DOHH2 (cell line): Measurements from ENCODE around the gene DENND1B.
A peak's percentile ranks its signal among the peaks of the same experiment; 100 is the strongest.

ENCODE experiments used
- H3F3A ChIP-seq: fragments of 200-600 bp; sonication (generic), shearing (Covaris generic); 2 replicates; pipeline ENCODE4 v1.6.0; 2016; ENCODE audit warnings: antibody characterized with exemption, mild to moderate bottlenecking; ENCODE audit not compliant: control insufficient read depth, insufficient read depth
- H3K27ac ChIP-seq: fragments of 200-600 bp; sonication (generic); 2 replicates; pipeline ENCODE4 v1.5.1; 2014; ENCODE audit warnings: low read depth, mild to moderate bottlenecking, low read length, moderate library complexity
- H3K27me3 ChIP-seq: fragments of 200-600 bp; sonication (generic); 2 replicates; pipeline ENCODE4 v1.6.1; 2014; ENCODE audit warnings: mild to moderate bottlenecking, low read length, mixed read lengths; ENCODE audit not compliant: control insufficient read depth
- H3K36me3 ChIP-seq: fragments of 200-600 bp; sonication (generic); 2 replicates; pipeline ENCODE4 v1.6.1; 2014; ENCODE audit warnings: mild to moderate bottlenecking, low read length, moderate library complexity, mixed read lengths; ENCODE audit not compliant: control insufficient read depth
- H3K4me1 ChIP-seq: fragments of 200-600 bp; sonication (generic); 2 replicates; pipeline ENCODE4 v1.6.1; 2014; ENCODE audit warnings: mild to moderate bottlenecking, low read length, mixed read lengths; ENCODE audit not compliant: control insufficient read depth
- H3K4me2 ChIP-seq: fragments of 200-600 bp; sonication (generic); 2 replicates; pipeline ENCODE4 v1.6.0; 2014; ENCODE audit warnings: mild to moderate bottlenecking, low read length, moderate library complexity
- H3K4me3 ChIP-seq: fragments of 200-600 bp; sonication (generic); 2 replicates; pipeline ENCODE4 v1.5.1; 2014; ENCODE audit warnings: mild to moderate bottlenecking, low read length, mixed read lengths
- H3K79me2 ChIP-seq: fragments of 200-600 bp; sonication (generic); 2 replicates; pipeline ENCODE4 v1.6.1; 2014; ENCODE audit warnings: mild to moderate bottlenecking, low read length, mixed read lengths; ENCODE audit not compliant: control insufficient read depth
- H3K9me2 ChIP-seq: fragments of 200-600 bp; sonication (generic); replicated peaks from 2 replicates; pipeline ENCODE4 v1.6.1; 2014; ENCODE audit warnings: mild to moderate bottlenecking, low read length, mixed read lengths; ENCODE audit not compliant: control insufficient read depth
- H3K9me3 ChIP-seq: fragments of 200-600 bp; sonication (generic); 2 replicates; pipeline ENCODE4 v1.6.1; 2014; ENCODE audit warnings: antibody characterized with exemption, low read length, mixed read lengths; ENCODE audit not compliant: control insufficient read depth, insufficient read depth
- H4K20me1 ChIP-seq: fragments of 200-600 bp; sonication (generic); 2 replicates; pipeline ENCODE4 v1.6.0; 2014; ENCODE audit warnings: low read depth, mild to moderate bottlenecking, antibody characterized with exemption, low read length, moderate library complexity; ENCODE audit not compliant: control insufficient read depth, insufficient read depth
- CTCF ChIP-seq: fragments of 200-600 bp; sonication (generic); IDR thresholded peaks from one replicate; pipeline ENCODE4 v1.5.1; 2014; ENCODE audit warnings: antibody characterized with exemption, mild to moderate bottlenecking, low read depth, low read length; ENCODE audit not compliant: poor library complexity, severe bottlenecking
- EZH2phosphoT487 ChIP-seq: fragments of 200-600 bp; sonication (generic); IDR thresholded peaks from 2 replicates; pipeline ENCODE4 v1.6.1; 2017; ENCODE audit warnings: borderline replicate concordance, mild to moderate bottlenecking, antibody characterized with exemption, low read length, moderate library complexity, mixed read lengths

The DENND1B gene

GRCh38 chr1:197622371-197622770 is 152.9 kb downstream of the DENND1B start:
- H3K9me2 ChIP-seq = no peaks in the 10 kb centered on the region
- no peaks in the 10 kb centered on the region for H3K4me1 ChIP-seq
- H4K20me1 ChIP-seq = no peaks in the 10 kb centered on the region
- H3K27ac ChIP-seq = no peak overlapping the region
- no peaks in the 10 kb centered on the region for H3K79me2 ChIP-seq
- TF ChIP-seq CTCF (no peak), EZH2phosphoT487 (no peak)
- H3K9me3 ChIP-seq = no peaks in the 10 kb centered on the region
- no peaks in the 10 kb centered on the region for H3F3A ChIP-seq
- no peaks in the 10 kb centered on the region for H3K36me3 ChIP-seq
- H3K27me3 ChIP-seq = no peaks in the 10 kb centered on the region
- H3K4me3 ChIP-seq = no peak overlapping the region
- no peak overlapping the region for H3K4me2 ChIP-seq

- no peak for TF ChIP-seq CTCF
- TF ChIP-seq EZH2phosphoT487 = no peak
Measured at GRCh38 chr1:197621761-197622160, 153.5 kb downstream of the DENND1B start.

GRCh38 chr1:197620714-197621163 is 154.5 kb downstream of the DENND1B start:
- Histone ChIP-seq H3K4me2 (no peak overlapping the region), H3F3A (no peaks in the 10 kb centered on the region), H3K36me3 (no peaks in the 10 kb centered on the region), H3K4me1 (no peaks in the 10 kb centered on the region), H3K27me3 (no peaks in the 10 kb centered on the region), H3K27ac (no peak overlapping the region), H3K79me2 (no peaks in the 10 kb centered on the region), H3K9me3 (no peaks in the 10 kb centered on the region), H4K20me1 (no peaks in the 10 kb centered on the region), H3K9me2 (no peaks in the 10 kb centered on the region), H3K4me3 (no peak overlapping the region)
- TF ChIP-seq EZH2phosphoT487 (no peak), CTCF (no peak)

More at GRCh38 chr1:197621761-197622160, 153.5 kb downstream of the DENND1B start:
- Histone ChIP-seq H3K4me2 (no peak overlapping the region), H4K20me1 (no peaks in the 10 kb centered on the region), H3K4me1 (no peaks in the 10 kb centered on the region), H3K27me3 (no peaks in the 10 kb centered on the region), H3K79me2 (no peaks in the 10 kb centered on the region), H3K9me3 (no peaks in the 10 kb centered on the region), H3K27ac (no peak overlapping the region), H3K9me2 (no peaks in the 10 kb centered on the region), H3F3A (no peaks in the 10 kb centered on the region), H3K36me3 (no peaks in the 10 kb centered on the region), H3K4me3 (no peak overlapping the region)

- Histone ChIP-seq H3K27ac (no peak overlapping the region), H3K9me3 (no peaks in the 10 kb centered on the region), H3K4me3 (no peak overlapping the region), H3K4me2 (no peak overlapping the region), H3K36me3 (no peaks in the 10 kb centered on the region), H3K27me3 (no peaks in the 10 kb centered on the region), H3K79me2 (no peaks in the 10 kb centered on the region), H3F3A (no peaks in the 10 kb centered on the region), H3K4me1 (no peaks in the 10 kb centered on the region), H4K20me1 (0 out of 2 replicates have a peak, but pooled peaks cover 3% of the 10 kb centered on the region), H3K9me2 (no peaks in the 10 kb centered on the region)
- TF ChIP-seq CTCF (peak; percentile 28), EZH2phosphoT487 (no peak)
Measured at GRCh38 chr1:197619008-197619640, 156.2 kb downstream of the DENND1B start.
